ENCODE results near the gene INPP5F. TPM values are rescaled to one million over a fixed set of nuclear protein-coding genes. Genes with fewer than 3 reads are reported as not detected.
A peak's percentile ranks its signal among the peaks of the same experiment; 100 is the strongest.

The INPP5F gene
- total and polyA plus RNA-seq, 10 of the 15 experiments (the other 5 are each of a cell fraction or from before 2014, with no cell fraction given) = 6.0 to 49.3 (median 34.3) TPM

DNA sequence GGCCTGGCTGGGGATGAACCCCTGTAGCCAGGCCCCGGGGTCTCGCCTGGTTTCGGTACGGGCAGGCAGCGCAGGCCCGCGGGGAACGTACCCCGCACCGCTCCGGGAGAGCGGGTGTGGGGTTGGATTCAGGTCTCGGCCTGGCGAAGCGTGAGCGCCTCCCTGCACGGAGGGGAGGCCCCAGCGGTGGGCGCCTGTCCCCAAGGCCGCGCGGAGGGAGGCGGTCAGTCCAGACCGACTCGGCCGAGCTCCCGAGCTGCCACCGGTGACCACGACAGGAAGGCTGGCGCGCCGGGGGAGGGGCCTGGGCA lies 378 bp upstream of the INPP5F start (continued):
- peak; percentile 65; the same call in 1 of the 2 replicates for TF ChIP-seq MLLT1 (IDR thresholded peaks at IDR 0.05)
- peak; percentile 77 for TF ChIP-seq LARP7 (IDR thresholded peaks at IDR 0.05)
- TF ChIP-seq NFXL1 (IDR thresholded peaks at IDR 0.05; ENCODE audit: borderline replicate concordance) = no peak
- no peak for TF ChIP-seq SRF (IDR thresholded peaks at IDR 0.05; ENCODE audit: low read depth in 2 of 2, low read length in 2 of 2)
- no peak for TF ChIP-seq MXI1 (IDR thresholded peaks at IDR 0.05; ENCODE audit: low read depth, low read length)
- peak; percentile 53; the same call in 1 of the 2 replicates for TF ChIP-seq POLR2AphosphoS2 (IDR thresholded peaks at IDR 0.05; ENCODE audit: low read depth, low read length)
- TF ChIP-seq MYC (IDR thresholded peaks at IDR 0.05; ENCODE audit: insufficient read depth, insufficient read length, insufficient replicate concordance, low read length, severe bottlenecking) = no peak
- TF ChIP-seq EZH2 (IDR thresholded peaks at IDR 0.05; ENCODE audit: borderline replicate concordance, control insufficient read depth, low read depth, low read length) = no peak
- TF ChIP-seq MTA2 (IDR thresholded peaks at IDR 0.05; ENCODE audit: low read depth) = no peak
- TF ChIP-seq HDAC6 (IDR thresholded peaks at IDR 0.05; ENCODE audit: unreplicated experiment) = no peak
- no peak for TF ChIP-seq SIN3A (IDR thresholded peaks at IDR 0.05; ENCODE audit: low read depth, low read length)
- no peak for TF ChIP-seq TCF12 (IDR thresholded peaks at IDR 0.05; ENCODE audit: low read depth, low read length)
- TF ChIP-seq ZSCAN29 (IDR thresholded peaks at IDR 0.05) = no peak
- TF ChIP-seq CHD1 (IDR thresholded peaks at IDR 0.05; ENCODE audit: low read depth, low read length) = no peak
- TF ChIP-seq RFX5 (IDR thresholded peaks at IDR 0.05; ENCODE audit: low read depth, low read length) = no peak
- TF ChIP-seq SMAD5 (IDR thresholded peaks at IDR 0.05; ENCODE audit: low read depth) = peak; percentile 52; the same call in 1 of the 2 replicates
- TF ChIP-seq, protein P1, sequence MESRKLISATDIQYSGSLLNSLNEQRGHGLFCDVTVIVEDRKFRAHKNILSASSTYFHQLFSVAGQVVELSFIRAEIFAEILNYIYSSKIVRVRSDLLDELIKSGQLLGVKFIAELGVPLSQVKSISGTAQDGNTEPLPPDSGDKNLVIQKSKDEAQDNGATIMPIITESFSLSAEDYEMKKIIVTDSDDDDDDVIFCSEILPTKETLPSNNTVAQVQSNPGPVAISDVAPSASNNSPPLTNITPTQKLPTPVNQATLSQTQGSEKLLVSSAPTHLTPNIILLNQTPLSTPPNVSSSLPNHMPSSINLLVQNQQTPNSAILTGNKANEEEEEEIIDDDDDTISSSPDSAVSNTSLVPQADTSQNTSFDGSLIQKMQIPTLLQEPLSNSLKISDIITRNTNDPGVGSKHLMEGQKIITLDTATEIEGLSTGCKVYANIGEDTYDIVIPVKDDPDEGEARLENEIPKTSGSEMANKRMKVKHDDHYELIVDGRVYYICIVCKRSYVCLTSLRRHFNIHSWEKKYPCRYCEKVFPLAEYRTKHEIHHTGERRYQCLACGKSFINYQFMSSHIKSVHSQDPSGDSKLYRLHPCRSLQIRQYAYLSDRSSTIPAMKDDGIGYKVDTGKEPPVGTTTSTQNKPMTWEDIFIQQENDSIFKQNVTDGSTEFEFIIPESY (IDR thresholded peaks at IDR 0.05) = no peak
- TF ChIP-seq STAT1 (conservative IDR thresholded peaks at IDR 0.05) = peak; percentile 54; the same call in 1 of the 2 replicates
- TF ChIP-seq RB1 (IDR thresholded peaks at IDR 0.05; ENCODE audit: borderline replicate concordance) = peak; percentile 28; the same call in 1 of the 2 replicates
- no peak for TF ChIP-seq E2F8 (IDR thresholded peaks at IDR 0.05; ENCODE audit: low read depth, partially characterized antibody)
- TF ChIP-seq, protein P2, sequence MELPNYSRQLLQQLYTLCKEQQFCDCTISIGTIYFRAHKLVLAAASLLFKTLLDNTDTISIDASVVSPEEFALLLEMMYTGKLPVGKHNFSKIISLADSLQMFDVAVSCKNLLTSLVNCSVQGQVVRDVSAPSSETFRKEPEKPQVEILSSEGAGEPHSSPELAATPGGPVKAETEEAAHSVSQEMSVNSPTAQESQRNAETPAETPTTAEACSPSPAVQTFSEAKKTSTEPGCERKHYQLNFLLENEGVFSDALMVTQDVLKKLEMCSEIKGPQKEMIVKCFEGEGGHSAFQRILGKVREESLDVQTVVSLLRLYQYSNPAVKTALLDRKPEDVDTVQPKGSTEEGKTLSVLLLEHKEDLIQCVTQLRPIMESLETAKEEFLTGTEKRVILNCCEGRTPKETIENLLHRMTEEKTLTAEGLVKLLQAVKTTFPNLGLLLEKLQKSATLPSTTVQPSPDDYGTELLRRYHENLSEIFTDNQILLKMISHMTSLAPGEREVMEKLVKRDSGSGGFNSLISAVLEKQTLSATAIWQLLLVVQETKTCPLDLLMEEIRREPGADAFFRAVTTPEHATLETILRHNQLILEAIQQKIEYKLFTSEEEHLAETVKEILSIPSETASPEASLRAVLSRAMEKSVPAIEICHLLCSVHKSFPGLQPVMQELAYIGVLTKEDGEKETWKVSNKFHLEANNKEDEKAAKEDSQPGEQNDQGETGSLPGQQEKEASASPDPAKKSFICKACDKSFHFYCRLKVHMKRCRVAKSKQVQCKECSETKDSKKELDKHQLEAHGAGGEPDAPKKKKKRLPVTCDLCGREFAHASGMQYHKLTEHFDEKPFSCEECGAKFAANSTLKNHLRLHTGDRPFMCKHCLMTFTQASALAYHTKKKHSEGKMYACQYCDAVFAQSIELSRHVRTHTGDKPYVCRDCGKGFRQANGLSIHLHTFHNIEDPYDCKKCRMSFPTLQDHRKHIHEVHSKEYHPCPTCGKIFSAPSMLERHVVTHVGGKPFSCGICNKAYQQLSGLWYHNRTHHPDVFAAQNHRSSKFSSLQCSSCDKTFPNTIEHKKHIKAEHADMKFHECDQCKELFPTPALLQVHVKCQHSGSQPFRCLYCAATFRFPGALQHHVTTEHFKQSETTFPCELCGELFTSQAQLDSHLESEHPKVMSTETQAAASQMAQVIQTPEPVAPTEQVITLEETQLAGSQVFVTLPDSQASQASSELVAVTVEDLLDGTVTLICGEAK (IDR thresholded peaks at IDR 0.05; ENCODE audit: borderline replicate concordance) = no peak
- 0 out of 2 replicates have a peak, but pooled peaks have one; percentile 2 for TF ChIP-seq RAD21 (IDR thresholded peaks at IDR 0.05; ENCODE audit: insufficient read depth, low read depth, low read length)
